Activated T-cell treated with anti-CD3 and anti-CD28 coated beads for 4 hours (primary cell): ENCODE measurements around the gene CSKMT.
"Not testable (repeated sequence)": the region's sequence is repeated elsewhere in the genome, so short reads cannot be mapped to it uniquely, and the experiment has no call there.

Experiments
- DNase-seq: peaks from one replicate; pipeline ENCODE4 v3.0.0-alpha.2; 2020

Gene CSKMT

GRCh38 chr11:62656796-62657429, 8.2 kb upstream of the CSKMT start:
- DNase-seq = no peak

DNA sequence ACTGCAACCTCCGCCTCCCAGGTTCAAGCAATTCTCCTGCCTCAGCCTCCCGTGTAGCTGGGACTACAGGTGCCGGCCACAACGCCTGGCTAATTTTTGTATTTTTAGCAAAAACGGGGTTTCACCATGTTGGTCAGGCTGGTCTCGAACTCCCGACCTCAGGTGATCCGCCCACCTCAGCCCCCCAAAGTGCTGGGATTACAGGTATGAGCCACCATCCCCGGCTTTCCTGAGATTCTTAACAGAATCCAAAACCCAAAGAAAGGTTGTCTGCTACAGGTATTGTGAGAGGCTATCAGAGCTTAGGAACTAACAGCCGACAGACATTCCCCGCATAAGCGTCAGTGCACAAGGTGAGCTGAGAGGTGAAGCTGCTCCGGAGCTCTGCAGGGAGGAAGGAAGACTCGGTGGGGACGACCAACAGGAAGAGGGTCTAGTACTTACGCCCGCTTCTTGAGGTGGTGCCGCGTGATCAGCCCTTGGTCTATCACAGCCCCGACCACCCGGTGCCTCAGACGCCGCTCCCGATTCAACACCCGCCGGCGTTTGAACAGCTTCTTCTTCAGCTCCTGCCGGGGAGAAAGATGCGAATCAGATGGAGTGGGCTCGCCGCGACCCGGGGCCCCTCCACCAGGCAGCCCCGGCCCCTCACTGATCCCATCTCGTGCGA, 572 bp upstream of the CSKMT start:
- no peak for DNase-seq

DNA sequence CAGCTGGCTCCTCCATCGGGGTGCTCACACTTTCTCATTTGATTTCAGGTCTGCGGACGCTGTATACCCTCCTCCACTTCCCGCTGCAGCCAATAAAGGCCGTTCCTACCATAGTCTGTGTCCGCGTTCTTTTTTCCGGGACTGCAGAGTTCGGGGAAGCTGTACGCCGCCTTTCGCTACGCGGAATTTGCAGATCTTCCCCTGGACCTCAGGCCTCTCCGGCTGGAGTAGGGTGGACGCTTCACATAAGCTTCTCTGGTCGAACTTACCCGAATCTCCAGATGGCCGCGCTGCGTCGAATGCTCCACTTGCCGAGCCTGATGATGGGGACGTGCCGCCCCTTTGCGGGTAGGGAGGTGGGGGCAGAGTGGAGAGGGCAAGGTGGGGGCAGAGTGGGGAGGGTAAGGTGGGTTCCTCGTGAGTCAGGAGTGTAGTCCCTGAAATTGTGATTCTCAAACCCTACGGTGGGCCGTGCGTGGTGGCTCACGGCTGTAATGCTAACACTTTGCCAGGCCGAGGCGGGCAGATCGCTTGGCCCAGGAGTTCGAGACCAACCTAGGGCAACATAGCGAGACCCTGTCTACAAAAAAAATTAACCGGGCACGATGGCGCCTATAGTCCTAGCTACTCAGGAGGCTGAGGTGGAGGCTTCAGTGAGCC, 617 bp downstream of the CSKMT start:
- DNase-seq = peak; percentile 61

DNA sequence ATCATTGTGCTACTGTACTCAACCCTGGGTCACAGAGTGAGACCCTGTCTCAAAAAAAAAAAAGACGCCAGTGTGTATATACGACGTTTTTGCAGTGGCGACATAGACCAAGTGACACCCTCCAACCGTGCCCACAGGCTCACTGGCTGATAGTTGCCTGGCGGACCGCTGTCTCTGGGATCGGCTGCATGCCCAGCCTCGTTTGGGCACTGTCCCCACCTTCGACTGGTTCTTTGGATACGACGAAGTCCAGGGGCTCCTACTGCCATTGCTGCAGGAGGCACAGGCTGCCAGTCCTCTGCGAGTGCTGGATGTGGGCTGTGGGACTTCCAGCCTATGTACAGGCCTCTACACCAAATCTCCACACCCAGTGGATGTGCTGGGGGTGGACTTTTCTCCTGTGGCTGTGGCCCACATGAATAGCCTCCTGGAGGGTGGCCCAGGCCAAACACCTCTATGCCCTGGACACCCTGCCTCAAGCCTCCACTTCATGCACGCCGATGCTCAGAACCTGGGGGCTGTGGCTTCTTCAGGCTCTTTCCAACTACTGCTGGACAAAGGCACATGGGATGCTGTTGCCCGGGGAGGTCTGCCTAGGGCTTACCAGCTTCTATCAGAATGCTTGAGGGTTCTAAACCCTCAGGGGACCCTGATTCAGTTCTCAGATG, 1.3 kb downstream of the CSKMT start:
- DNase-seq = no peak

DNA sequence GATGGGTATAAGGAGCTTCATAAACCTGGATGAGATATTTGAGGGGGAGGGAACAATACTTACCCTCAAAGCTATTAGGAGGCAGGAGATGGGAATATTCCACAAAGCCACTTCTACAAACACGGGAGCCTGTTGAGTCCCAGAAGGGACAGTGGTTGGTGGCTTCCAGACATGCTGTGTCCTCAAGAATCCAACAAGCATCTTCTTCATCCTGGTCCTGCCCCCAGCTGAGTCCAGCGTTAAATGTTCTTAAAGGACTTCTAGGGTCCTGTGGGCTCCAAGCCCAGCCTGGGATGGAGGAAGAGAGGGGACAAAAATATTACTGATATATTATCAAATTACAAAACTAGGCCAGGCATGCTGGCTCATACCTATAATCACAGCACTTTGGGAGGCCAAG, 2.3 kb downstream of the CSKMT start:
- DNase-seq = no peak

DNA sequence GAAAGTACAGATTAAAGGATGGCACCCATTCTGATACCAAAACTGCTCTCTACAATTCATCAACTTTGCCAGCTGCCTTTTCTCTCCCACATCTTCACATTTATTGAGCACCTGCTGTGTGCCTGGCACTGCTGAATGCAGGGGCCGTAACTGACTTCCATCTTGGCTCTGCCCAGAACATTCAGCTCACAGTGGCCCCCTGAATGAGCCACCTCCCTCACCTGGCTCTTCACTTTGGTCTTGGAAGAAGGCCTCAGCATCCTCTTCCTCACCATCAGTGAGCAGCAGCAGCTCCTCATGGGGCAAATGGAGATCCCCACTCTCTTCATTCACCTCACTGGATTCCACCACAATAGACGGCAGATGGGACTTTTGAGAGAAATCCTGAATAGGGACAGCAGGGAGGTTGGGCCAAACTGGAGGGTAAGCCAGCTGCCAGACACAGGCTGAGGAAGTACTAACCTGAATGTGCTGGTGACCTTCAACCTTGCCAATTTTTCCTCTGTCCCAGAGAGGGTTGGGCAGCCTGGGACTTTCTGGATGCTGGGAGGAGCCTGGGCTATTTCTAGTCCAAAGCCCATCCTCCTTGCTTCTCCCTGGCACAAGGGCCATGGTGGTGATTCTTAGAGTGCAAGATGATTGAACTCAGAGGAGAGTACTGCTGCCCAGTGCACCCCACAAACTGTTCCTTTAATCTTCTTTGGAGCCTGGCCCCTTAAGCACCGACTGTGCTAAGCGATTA, 4.5 kb downstream of the CSKMT start:
- no peak for DNase-seq

GRCh38 chr11:62671236-62671607, 6.1 kb downstream of the CSKMT start:
- no peak for DNase-seq

- DNase-seq = peak; percentile 59
Observed at GRCh38 chr11:62671608-62672389, 6.7 kb downstream of the CSKMT start, which contains the start of the genes LBHD1 and UQCC3. Gene LBHD1 (minus strand): TSS chr11:62672267. CDS start chr11:62670031, 2,236 bp downstream. Gene UQCC3 (plus strand): TSS chr11:62671673. CDS start chr11:62671746, 73 bp downstream.

DNA sequence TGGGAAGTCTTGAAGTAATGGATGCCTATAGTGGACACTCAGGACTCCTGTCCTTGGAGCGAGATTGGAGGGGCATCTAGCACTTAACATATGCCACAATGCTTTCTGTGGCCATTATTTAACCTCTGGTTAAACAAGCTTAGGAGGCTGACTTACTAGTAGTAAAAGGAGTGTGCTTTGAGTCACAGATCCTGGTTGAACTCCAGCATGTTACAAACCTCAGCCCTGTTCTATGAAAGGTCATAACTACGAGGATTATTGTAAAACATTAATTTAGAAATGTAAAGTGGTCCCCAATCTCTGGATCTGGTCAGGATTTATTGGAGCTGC, 8.0 kb downstream of the CSKMT start:
- DNase-seq = no peak

GRCh38 chr11:62675415-62675814, 10.3 kb downstream of the CSKMT start:
- not testable (repeated sequence) for DNase-seq

DNA sequence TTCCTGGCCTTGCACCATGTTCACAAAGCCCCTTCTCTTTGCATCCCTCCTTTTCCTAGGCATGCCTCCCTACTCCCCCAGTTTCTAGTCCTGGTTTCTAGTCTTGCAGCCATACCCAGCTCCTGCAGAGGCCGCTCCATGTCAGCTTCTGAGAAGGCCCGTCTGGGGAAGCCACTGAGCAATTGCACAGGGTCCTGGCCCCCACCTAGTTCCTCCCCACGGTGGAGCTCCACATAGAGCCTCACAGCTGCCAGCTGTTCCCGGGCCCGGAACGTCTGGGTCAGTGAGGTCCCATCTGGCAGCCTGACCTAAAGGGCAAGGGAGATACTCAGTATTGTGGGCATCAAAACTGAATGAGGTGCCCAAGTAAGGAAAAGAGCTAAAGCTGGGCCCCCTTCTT, 11.6 kb downstream of the CSKMT start:
- no peak for DNase-seq

DNA sequence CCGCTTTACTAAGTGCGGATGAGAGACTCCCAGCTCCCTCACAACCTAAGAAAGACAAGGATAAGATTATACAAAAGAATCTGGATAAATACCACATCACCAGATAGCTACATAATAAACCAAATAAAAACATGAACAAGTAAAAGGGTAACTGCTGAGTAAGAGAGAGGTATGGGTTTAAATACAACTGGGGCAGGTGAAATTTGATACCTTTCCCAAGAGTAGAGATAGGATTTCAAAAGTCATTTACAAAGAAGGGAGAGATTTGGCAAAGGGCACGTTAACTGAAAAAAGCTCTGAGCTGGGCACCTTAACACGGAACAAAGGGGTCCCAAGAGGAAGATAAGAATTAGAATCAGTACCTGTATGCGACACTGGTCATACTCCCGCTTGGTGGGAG, 12.0 kb downstream of the CSKMT start:
- no peak for DNase-seq

DNA sequence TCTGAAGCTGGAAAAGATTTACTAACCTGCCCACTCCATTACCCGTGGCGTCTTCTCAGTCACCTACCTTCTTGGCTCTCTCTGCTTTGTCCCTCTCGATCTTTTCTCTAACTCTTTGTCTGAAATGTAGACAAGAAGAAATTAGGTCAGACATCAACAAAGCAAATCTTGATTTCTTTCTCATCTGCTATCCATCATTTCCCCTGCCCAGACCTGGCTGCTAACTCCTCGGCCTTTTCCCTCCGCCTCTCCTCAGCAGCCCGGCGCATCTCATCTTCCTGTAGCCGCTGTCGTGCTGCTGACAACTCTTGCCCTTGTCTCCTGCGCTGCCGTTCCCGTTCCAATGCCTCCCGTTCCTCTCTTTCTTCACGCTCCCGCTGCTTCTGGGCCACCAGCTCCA, 12.6 kb downstream of the CSKMT start:
- DNase-seq = no peak

DNA sequence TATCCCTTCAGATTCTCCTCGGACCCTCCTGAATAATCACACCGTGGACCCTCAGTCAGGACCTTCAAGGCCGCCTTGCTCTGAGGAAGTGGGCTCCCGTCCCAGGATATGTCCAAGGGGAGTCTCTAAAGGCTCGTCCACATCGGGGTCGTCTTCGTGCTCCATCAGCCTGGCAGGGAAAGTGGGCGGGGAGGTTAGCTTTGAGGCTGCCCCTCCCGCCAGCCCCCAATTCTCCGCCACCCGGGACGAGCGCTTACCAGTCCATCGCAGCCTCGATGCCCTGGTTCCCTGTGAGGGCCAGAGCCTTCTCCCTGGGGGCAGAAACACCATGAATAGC, 13.3 kb downstream of the CSKMT start:
- no peak for DNase-seq

GRCh38 chr11:62678770-62679696, 13.9 kb downstream of the CSKMT start, which contains the start of gene UBXN1:
Gene UBXN1 (minus strand): TSS chr11:62679073. CDS start chr11:62678923, 150 bp downstream.
- DNase-seq = peak; percentile 80

DNA sequence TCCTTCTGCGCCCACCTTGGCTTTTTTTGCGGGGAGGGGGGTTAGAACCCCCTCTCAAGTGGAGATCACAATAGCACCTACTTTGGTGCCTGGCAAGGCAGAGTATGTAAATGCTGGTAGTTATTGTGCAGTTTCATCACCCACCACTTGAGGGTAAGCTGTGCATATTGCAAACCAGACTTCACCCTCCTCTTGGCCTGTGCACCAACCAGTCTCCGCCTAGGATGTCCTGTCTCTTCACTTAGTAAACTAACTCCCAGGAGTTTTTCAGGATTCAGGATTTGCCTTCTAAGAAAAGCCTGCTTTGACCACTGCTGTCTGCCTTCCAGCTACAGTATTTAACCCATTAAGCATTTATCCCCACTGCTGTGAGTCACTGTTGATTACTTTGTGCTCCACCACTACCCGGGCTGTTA, 15.7 kb downstream of the CSKMT start:
- DNase-seq = no peak

DNA sequence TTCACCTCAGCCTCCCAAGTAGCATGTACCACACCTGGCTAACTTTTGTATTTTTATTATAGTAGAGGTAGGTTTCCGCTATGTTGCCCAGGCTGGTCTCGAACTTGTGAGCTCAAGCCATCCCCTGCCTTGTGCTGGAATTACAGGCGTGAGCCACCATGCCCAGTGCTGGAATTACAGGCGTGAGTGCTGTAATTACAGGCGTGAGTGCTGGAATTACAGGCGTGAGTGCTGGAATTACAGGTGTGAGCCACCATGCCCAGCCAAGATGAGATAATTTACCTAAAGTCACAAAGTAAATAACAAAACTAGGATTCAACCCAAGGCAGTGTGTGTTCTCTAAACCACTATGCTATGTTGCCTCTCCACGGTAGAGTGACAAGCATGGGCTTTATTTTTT, 17.4 kb downstream of the CSKMT start:
- no peak for DNase-seq

DNA sequence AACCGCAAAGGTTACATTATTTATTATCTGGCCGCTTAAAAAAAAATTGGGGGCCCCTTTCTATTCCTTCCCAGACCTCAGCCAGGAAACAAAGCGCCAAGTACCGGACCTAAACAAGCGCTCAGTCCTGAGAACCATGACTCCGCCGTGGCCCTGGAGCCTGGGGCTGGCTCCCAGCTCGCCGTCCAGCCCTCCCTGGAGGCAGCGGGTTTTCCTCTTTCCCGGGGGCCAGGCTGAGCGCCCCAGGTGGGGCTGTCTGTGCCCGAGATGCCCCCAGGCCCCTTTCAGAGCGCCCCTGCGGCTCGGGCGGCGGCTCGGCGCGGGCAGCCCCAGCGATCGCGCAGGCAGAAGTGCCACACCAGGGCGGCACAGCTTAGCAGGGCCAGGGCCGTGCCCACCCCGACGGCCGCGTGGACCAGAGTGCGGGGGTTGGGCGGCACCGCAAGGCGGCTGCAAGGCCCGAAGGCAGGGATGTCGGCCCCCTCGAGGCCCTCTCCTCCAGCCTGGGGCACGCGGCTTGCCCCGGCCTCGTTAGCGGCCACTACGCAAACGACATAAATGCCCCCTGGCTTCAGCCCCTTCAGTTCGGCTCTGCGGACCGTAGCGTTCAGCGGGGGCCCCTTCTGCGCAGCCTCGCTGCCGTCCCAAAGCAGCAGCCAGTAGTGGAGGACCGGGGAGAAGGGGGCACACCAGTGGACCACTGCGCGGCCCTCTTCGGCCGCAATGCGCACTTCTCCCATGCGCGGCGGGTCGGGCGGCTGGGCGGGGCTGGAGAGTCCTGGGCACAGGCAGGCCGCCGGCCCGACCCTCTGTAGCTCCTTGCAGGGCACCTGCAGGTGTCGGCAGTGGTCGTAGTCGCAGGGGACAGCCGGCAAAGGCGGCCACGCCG, 22.6 kb downstream of the CSKMT start:
- DNase-seq = no peak

DNA sequence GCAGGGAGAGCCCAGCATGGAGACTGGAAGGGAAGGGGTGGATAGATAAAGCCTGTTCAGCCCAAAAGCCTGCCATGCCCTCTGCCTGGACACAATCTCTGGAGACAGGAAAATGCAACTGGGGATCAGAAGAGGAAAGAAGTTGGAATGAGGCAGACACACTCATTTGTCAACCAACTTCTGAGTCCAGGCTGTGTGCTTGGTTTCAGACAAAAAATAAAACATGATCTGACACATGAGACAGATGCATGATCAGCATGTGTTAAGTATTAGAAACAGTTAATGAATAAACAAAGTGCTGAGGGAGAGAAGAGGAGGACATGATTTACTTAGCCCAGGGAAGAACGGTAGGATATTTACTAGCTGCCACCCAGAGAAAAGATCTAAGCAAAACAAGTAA, 23.4 kb downstream of the CSKMT start:
- no peak for DNase-seq
